HG03521 (cell line): Measurements from ENCODE around the gene SHISAL1.

Source experiments
- ATAC-seq: cut with Tn5 transposase; IDR thresholded peaks from one replicate; pipeline ENCODE4 v1.9.1; 2021; ENCODE audit warnings: mild to moderate bottlenecking, moderate library complexity; ENCODE audit not compliant: unreplicated experiment

Gene SHISAL1

DNA sequence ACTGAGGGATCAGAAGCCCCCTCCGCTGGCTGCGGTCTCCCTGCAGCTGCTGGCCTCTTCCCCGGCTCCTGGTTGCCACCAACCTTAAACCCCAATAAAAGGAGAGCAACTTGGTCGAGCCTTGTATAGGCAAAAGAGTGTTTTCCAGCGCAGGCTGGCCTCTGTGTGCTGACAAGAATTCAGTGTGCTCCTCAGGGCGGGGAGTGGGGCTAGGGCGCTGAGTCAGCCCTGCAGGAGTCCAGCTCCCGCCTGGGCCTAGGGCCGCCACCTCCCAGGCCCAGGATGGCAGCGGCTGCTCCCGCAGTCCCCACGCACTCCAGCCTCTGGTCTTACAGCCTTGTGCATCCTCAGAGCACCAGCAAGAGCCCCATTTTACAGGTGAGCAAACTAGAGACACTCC lies at the start of gene SHISAL1:
SHISAL1 (minus strand) TSS at position 186 of the 400 bp plus-strand sequence. CDS start 12,006 bp downstream, outside the sequence.
- ATAC-seq, result no peak

DNA sequence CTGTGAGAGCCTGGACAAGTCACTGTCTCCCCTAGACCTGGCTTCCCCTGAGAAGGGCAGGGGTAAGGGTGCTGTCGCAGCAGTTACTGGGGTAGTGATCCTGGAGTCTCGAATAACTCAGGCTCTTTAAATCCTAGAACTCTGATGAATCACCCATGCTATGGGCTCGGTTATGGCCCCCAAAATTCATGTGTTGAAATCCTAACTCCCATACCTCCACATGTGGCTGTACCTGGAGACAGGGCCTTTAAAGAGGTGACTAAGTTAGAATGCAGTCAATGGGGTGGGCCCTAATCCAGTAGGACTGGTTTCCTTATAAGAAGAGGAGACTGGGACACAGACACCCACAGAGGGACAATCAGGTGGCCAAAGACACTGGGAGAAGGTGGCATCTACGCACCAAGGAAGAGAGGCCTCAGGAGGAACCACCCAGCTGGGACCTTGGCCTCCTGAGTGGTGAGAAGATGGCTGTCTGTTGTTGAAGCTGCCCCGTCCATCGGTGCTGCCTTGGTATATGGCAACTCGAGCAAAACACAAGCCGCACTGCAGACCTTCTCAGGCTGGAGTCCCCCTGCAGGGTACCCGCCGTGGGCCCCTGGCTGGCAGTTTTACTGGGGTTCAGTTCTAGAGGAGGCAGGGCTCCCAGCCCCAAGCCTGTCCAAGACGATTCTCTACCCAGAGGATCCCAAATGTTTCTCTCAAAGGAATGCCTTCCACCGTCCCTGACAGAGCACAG lies 48.8 kb upstream of the SHISAL1 start:
- ATAC-seq, result no peak

DNA sequence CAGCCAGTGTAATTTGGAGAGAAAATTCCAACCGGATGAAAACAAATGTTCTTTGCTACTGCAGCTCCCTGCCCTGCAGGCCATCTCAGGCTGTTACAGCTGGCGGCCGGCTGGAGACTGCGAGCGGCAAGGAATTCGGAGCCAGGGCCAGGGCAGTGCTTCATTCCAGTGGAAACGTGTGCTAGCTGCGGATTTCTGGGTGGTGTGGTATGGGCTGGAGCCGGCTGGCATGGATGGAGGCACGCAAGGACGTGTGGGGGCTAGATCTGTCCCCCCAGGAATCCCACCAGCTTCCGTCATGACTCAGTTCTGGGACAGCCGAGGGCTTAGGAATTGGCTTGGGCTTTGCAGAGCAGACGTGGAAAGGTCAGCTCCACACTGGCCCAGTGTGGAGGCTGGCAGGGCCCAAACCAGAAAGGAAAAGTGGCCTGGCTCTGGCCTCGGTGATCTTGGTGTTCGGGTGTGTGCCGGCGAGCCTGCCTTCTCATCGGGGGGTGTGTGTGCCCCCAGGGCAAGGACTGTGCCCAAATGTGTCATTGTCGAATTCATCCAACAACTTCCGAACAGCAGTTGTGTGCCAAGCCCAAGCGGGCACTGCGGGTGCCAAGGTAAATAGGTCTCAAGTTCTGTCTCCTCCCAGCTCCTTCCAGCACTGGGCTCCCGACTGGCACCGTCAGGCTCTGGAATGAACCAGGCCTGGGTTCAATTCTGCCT lies 48.1 kb upstream of the SHISAL1 start:
- no peak for ATAC-seq

DNA sequence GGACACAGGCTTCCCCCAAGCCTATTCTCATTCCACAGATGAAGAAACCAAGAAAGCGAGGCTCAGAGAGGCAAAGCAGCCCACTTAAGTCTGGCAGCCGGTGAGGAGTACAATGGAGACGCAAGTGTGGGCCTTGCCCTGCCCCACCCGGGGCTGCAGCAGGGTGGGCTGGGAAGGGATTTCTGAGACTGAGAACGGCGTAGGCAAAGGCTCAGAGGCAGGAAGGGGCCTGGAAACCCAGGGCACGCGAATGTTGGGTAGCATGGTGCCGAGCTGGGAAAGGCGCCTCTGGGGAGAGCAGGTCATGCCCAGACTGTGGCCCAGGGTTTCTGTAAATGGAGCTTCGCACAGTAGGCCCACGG lies 47.5 kb upstream of the SHISAL1 start:
- no peak for ATAC-seq

DNA sequence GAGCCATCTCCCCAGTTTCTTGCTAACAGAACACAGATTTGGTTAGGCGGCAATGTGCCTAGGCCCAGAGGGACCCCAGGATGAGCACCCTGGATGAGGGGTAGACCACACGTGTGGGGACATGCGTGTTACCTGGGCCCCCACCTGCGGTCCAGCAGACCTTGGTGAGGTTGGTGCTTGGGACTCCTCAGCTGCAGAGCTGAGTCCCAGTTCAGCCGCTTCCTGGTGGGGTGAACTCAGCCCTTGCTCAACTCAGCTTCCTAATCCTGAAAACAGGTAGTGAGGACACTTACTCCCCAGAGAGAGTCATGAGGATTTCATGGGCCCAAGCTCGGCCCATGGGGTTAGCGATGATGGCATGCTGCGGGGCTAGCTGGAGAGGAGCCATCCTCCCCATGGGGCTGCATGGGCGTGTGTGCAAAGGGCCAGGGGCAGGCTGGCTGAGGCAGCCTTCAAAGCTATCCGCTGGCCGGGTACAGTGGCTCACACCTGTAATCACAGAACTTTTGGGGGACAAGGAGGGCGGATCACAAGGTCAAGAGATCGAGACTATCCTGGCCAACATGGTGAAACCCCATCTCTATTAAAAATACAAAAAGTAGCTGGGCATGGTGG lies 46.9 kb upstream of the SHISAL1 start:
- no peak for ATAC-seq

DNA sequence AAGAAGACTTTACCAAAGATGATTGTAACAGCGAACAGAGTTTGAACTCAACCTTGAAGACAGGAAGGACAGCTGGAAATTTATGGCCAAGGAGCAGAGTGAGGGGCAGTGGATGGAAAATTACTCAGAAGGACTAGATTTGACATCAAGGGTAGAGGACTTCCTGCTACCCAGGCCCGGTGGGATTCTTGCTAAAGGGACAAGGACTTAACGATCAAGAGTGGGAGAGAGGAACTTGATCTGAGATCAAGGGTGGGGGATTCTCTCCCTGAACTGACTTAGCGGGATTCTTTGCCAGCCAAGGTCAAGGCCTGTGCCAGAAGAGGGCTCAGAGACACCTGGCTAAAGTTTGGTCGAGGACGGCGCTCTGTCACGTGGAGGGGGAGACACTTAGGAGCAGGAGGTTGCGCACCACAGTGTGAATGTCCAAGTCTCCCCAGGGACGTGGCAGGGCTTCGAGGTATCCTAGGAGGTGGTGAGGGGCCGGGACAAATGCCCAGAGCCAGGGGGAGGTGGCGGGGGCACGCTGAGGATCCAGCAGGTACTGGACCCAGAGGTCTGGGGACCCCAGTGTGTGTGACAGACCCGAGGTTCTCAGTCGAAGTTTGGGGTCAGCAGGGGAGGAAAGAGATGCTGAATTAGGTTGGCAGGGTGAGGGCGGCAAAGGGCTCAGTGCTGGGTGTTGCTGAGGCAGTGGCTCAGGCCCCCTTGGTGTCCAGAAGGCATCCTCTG lies 46.1 kb upstream of the SHISAL1 start:
- ATAC-seq, result no peak

DNA sequence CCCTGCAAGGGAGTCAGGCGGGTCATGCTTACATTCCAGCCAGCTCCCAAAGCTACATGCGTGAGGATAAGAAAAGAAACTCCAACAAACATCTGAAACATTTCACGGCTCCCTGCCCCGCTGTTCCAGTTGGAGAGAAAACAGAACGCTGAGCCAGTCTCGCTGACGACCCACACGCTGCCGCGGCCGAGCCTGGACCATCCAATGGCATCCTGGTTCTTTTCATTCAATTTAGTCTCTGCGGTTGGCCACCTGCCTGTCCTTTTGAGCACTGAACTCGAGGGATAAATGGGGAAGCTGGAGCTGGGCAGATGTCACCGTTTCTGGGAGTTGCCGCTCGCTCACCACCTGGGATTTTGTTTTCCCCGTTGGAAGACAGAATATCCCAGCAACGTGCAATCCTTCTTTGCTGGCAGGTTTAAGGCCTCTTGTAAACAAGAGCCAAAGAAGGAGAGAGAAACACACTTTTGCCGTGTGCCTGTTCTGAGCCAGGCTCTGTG lies 45.3 kb upstream of the SHISAL1 start:
- no peak for ATAC-seq

DNA sequence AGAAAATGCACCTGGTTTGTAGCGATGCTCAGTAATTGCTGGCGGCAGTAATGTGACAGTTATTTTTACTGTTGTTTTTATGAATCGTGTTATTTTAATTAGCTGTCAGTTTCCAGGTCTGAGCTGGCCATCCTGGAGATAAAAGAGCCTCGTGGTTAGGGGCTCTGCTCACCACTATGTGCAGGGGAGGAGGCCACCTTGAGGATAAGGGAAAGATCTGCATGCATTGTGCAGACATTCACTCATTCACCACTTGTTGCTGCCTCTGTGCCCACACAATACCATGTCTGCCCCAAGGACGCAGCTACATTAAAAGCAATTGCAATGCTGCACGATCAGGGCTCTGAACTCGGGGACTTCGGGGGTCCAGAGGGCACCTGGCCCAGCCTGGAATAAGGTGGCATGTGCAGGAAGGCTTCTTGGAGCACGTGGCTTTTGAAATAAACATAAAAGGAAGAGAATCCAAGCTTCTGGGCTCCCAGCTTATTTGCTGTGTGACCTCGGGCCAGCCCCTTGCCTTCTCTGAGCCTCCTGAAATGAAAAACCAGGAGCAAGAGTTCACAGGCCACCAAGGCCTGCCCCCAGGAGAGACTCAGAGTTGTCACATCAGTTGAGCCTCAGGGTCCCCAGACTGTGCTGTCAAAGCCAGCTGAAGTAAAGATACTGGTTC lies 44.7 kb upstream of the SHISAL1 start:
- ATAC-seq, result no peak

DNA sequence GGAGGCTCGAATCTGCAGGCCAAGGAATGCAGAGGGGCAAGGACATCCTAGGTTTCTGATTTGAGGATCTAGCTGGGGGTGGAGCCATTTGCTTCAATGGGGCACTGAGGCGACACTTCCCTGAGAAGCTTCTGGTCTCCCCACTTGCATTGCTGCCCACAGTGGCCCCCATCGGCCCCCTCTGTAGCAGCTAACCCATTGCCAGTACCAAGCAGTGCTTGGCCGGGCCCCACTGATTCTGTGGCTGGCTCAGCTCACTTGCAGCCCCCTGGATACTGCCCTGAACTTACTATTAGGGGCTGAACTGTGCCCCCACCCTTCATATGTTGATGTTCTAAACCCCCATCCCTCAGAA lies 42.9 kb upstream of the SHISAL1 start:
- ATAC-seq, result no peak

DNA sequence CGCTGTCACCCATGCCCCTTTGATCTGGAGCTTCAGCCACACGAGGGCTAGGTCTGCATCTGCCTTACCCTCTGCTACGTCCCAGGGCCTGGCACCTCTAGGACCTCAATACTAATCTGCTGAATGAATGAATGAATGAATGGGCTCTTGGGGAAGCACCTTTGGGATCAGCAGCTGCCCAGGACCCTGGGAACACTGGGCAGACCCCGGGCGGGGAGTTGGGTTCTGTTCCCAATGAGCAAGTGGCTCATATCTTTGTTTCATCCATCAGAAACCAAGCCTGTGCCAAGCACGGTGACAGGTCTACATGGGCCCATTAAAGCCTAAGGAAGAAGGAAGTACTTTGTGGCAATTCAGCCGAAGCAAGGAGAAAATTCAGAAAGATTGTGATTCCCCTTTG lies 41.5 kb upstream of the SHISAL1 start:
- ATAC-seq, result no peak

DNA sequence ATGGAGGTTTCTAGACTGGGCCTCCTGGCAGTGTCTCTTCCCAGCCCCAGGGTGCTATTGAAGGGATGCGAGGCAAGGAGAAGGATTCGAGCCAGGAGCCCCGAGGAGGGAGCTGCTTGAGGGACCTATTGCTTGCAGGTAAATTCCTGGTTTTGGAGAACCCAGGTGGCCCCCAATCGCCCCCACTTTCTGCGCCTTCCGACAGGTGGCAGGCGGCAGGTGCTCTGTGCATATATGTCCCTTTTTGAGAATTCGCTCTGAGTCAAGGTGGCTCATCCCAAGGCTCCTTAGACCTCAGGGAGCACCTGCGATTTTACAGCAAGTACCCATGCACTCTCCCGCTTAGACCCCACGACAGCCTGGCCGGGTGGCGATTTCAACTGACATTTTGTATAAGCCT lies 40.3 kb upstream of the SHISAL1 start:
- ATAC-seq, result no peak

DNA sequence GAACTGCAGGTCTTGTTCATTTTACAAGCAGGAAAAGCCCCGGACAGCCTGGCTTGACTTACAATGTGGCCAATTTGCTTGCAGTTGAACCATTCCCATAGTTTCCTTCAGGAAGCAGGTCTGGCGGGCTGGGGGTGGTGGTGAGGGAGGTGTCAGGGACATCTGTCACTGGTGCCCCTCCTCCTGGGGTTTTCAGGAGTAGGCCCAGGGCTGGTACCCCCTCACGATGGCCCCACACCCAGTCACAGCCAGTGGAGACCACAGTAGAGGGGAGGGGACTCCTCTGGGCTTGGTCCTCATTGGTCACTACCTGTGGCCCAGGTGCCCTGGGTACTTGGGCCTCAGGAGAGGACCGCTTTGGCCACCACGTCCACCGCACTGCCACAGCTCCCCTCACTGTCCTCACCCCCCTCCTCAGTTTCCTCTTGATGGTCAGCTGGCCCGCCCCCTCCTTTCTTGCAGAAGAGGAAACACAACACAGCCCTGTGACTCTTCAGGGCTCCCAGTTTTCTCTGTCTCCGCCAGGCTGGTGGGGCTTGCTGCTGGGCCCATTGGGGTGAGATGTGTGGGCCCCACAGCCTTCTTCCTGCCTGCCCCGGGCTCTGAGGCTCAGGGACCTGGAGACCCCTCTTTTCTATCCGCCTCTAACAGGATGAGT lies 39.8 kb upstream of the SHISAL1 start:
- ATAC-seq, result no peak

DNA sequence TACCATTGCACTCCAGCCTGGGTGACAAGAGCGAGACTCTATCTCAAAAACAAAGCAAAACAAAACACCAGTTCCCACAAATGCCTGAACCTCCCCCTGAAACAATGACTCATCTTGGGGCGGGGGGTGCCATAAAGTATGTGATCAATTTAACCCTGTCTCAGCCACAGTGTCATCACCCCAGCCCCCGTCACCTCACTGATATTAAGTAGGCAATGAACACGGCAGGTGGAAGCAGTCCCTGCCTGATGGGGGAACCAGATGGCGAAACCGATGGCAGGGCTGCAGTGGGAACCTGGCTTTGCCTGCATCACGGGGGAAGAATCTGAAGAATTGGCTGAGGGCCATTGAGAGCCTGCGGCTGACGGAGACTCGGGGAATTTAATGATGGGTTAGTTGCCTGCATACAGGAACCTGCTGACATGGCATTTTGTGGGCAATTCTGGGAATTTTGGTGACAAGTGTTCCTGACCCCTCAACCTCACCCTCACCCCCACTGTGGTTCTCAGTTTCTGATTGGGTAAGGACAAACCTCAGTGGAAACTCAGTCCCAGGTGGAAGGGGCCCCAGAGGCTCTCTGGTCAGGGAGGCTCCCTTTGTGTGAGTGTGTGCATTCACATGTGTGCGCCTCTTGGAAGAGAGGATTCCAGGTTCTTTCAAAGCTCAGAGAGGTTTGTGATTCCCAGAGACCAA lies 39.1 kb upstream of the SHISAL1 start:
- no peak for ATAC-seq

DNA sequence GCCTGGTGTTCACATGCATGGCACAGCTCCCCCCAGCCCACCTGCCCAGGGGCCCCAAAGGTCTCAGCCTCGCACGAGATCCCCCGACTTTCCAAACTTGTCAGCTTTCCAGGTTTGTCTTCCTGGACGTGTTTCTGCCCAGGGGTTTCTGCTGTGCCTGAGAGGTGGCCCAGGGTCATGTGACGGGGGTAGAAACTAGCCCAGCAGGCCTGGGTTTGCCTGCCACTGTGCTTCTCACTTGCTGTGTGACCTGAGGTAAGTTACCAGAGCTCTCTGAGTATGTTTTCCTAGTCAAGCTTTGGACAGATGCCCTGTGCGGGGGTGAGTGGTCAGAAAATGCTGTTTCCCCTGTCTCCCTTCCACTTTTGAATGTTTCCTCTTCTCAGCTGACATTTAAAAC lies 38.3 kb upstream of the SHISAL1 start:
- no peak for ATAC-seq

DNA sequence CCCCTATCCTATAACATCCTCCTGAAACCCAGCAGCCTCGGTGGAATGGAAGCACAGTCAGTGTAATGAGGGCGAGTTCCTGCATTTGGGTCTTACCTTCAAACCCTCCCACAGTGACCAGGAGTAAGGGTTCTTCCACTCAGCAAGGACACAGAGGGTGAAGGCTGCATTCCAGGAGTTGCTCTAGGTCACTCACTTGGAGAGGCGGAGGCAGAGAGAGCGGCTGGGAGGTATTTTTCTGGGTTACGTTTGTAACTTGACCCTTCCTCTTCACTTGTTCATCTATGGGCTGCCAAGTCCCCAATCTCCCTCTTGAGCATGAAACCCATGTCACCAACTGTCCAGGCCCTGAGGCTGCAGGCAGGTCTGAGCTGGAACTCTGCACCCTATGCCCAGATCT lies 36.8 kb upstream of the SHISAL1 start:
- ATAC-seq, result no peak

DNA sequence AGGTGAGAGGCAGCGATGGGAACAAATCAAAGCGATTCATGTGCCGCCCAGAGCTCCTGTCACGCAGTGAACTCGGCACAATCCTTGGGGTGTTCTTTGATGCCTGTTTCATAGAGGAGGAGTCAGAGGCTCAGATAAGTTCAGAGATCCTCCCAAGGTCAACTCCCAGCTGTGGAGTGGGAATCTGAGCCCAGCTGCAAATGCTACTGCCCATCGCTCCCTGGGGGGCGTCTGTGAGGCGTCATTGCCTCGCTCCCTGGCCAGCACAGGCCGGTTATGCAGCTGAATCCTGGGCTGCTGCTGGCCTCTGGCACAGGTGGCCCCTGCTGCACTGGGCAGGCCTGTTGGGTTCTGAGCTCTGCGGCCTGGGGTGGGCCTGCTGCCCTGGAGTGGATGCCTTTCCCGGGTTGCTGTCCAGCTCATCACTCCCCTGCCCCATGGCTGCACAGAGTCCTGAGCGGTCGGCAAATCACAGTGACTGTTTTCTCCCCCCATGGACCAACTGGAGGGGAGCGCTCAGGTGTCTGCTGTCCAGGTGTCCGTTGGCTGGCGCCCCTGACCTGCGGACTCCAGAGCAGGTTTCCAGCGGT lies 36.3 kb upstream of the SHISAL1 start:
- no peak for ATAC-seq

DNA sequence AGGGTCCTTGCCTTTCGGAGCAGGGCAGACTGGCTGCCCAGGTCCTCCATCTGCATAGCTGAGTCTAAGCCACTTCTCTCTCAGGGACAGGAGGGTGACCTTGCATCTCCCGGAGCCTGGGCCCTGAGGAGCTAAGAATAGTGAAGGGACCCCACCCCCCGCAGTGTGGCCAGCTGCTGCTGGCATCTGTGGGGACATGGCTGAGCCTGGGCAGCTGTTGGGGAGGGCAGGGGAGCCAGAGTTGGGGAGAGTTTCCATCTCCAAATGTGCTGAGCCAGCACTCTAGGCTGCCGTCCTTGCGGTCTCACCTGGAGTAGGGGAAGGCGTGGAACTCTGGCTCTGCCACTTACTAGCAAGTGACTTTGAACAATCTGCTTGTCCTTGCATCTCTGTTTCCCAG lies 34.8 kb upstream of the SHISAL1 start:
- no peak for ATAC-seq

DNA sequence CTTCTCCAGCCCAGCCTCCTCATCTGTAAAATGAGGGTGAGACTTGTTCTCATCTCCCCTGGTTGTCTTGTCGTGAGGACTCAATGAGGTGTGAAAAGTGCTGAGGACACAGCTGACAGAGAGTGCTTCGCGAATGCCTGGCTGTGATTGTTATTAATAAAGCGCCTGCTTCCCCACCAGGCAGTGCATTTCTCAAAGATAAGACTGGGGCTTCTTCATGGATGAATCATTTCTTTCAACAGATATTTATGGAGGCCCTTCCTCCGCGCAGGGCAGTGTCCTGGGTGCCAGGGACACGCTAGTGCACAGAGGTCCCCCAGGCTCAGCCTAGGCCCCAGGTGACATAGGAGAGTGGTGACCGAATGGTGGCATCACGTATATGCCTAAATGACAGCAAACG lies 34.3 kb upstream of the SHISAL1 start:
- ATAC-seq, result no peak

DNA sequence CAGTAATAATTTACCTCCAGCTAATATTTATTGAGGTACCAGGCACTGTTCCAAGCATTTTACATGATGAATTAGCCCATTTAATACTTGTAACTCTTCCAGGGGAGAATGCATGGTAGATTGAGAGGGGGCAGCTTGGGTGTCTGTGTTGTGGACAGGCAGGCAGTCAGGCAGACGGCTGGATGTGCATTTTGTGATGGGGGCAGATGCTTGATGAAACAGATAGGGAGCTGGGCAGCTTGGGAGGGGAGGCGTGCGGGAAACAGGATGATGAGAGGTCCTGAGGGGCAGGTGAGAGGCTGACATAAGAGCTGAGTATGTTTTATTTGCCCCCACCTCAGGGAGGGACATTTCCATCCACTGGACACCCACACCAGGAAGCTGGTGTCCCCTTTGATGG lies 33.1 kb upstream of the SHISAL1 start:
- no peak for ATAC-seq
